HepG2 (cell line): ENCODE results near the gene ANO6. TPM values are rescaled to one million over a fixed set of nuclear protein-coding genes. Genes with fewer than 3 reads are reported as not detected.
A peak's percentile ranks its signal among the peaks of the same experiment; 100 is the strongest.

Experiments used
- ATF7-NPFF ChIP-seq: sonication (generic); formaldehyde crosslinking; IDR thresholded peaks from 2 replicates; pipeline ENCODE4 v1.8.1; 2023; ENCODE audit warnings: mild to moderate bottlenecking, low read depth, missing genetic modification reagents, moderate library complexity
- GLI4 ChIP-seq: sonication (generic); formaldehyde crosslinking; IDR thresholded peaks from 2 replicates; pipeline ENCODE4 v1.5.1; 2020; ENCODE audit warnings: missing genetic modification reagents, mild to moderate bottlenecking, moderate library complexity, borderline replicate concordance
- MAZ ChIP-seq, 2 experiments: sonication (generic) in 1 of 2; formaldehyde crosslinking in 1 of 2; IDR thresholded peaks; 2 replicates each; pipeline versions ENCODE4 v1.5.0 to v1.6.1; 2012 to 2020; ENCODE audit warnings: low read depth in 2 of 2, mild to moderate bottlenecking in 2 of 2, borderline replicate concordance in 1 of 2, improper control_type of control experiment in 1 of 2, low read length in 1 of 2, missing genetic modification reagents in 1 of 2, moderate library complexity in 1 of 2
- SIN3A ChIP-seq: IDR thresholded peaks from 2 replicates; pipeline ENCODE4 v1.6.1; 2011; ENCODE audit warnings: low read depth, mild to moderate bottlenecking, control low read depth, low read length, borderline replicate concordance
- SOX5 ChIP-seq: IDR thresholded peaks from 2 replicates; pipeline ENCODE4 v1.6.1; 2016; ENCODE audit warnings: borderline replicate concordance
- SP140L ChIP-seq: sonication (generic); formaldehyde crosslinking; IDR thresholded peaks from 2 replicates; pipeline ENCODE4 v1.4.0; 2020; ENCODE audit warnings: missing genetic modification reagents, borderline replicate concordance
- SP5 ChIP-seq: IDR thresholded peaks from 2 replicates; pipeline ENCODE4 v1.6.1; 2016; ENCODE audit warnings: low read depth, borderline replicate concordance
- TGIF2 ChIP-seq: IDR thresholded peaks from 2 replicates; pipeline ENCODE4 v1.6.1; 2016; ENCODE audit warnings: control low read depth, missing compliant biosample characterization
- ZMYM4 ChIP-seq: sonication (generic); formaldehyde crosslinking; IDR thresholded peaks from 2 replicates; pipeline ENCODE4 v1.8.1; 2023; ENCODE audit warnings: mild to moderate bottlenecking, missing genetic modification reagents
- ZNF180 ChIP-seq: sonication (generic); formaldehyde crosslinking; IDR thresholded peaks from 2 replicates; pipeline ENCODE4 v1.4.0; 2020; ENCODE audit warnings: low read depth, missing genetic modification reagents, borderline replicate concordance
- ZNF232 ChIP-seq: sonication (generic); formaldehyde crosslinking; IDR thresholded peaks from 2 replicates; pipeline ENCODE4 v1.4.0; 2020; ENCODE audit warnings: missing genetic modification reagents, borderline replicate concordance
- ZNF766 ChIP-seq: sonication (generic); formaldehyde crosslinking; IDR thresholded peaks from 2 replicates; pipeline ENCODE4 v1.5.0; 2020; ENCODE audit warnings: missing genetic modification reagents, borderline replicate concordance
- ZNF768 ChIP-seq: sonication (generic); formaldehyde crosslinking; IDR thresholded peaks from 2 replicates; pipeline ENCODE4 v1.4.0; 2020; ENCODE audit warnings: missing genetic modification reagents
- ZNF776 ChIP-seq: sonication (generic); formaldehyde crosslinking; IDR thresholded peaks from 2 replicates; pipeline ENCODE4 v1.4.0; 2020; ENCODE audit warnings: mild to moderate bottlenecking, missing genetic modification reagents
- polyA plus RNA-seq, 8 experiments: library from polyadenylated mRNA; depleted of rRNA in 3 of 8; stranded (reverse) in 7 of 8; unstranded in 1 of 8; fragments of >200 nt; fragmentation: Illumina TruSeq in 4 of 8; extraction: Trizol in 4 of 8; gene quantifications; 2 replicates each; pipeline versions ENCODE4 v1.2.1 to v1.2.3, GENCODE V29; 2011 to 2016; ENCODE audit warnings: low read depth in 4 of 8, missing spikeins in 1 of 8, mixed read lengths in 1 of 8; ENCODE audit not compliant: insufficient read depth in 1 of 8
- total RNA-seq, 5 experiments: library from RNA; depleted of rRNA; stranded (reverse); fragments of >200 nt; fragmentation: Illumina TruSeq; extraction: Trizol; gene quantifications; 2 replicates each; pipeline ENCODE4 v1.2.3, GENCODE V29; 2016; ENCODE audit warnings: low read depth in 1 of 5
- TF ChIP-seq, protein P1 (sequence below): sonication (generic); formaldehyde crosslinking; IDR thresholded peaks from 2 replicates; pipeline ENCODE4 v1.5.1; 2020; ENCODE audit warnings: mild to moderate bottlenecking, missing genetic modification reagents, moderate library complexity
- TF ChIP-seq, protein P2 (sequence below): IDR thresholded peaks from 2 replicates; pipeline ENCODE4 v1.6.1; 2016; ENCODE audit warnings: missing compliant biosample characterization, missing genetic modification reagents, borderline replicate concordance
- TF ChIP-seq, protein P3 (sequence below): fragments of 450-650 bp; IDR thresholded peaks from 2 replicates; pipeline ENCODE4 v1.6.1; 2017; ENCODE audit warnings: mild to moderate bottlenecking

ANO6 gene
- total and polyA plus RNA-seq, 2 of the 13 experiments (the other 11 are each of a cell fraction or from before 2014, with no cell fraction given): 37.8 to 57.1 TPM

DNA sequence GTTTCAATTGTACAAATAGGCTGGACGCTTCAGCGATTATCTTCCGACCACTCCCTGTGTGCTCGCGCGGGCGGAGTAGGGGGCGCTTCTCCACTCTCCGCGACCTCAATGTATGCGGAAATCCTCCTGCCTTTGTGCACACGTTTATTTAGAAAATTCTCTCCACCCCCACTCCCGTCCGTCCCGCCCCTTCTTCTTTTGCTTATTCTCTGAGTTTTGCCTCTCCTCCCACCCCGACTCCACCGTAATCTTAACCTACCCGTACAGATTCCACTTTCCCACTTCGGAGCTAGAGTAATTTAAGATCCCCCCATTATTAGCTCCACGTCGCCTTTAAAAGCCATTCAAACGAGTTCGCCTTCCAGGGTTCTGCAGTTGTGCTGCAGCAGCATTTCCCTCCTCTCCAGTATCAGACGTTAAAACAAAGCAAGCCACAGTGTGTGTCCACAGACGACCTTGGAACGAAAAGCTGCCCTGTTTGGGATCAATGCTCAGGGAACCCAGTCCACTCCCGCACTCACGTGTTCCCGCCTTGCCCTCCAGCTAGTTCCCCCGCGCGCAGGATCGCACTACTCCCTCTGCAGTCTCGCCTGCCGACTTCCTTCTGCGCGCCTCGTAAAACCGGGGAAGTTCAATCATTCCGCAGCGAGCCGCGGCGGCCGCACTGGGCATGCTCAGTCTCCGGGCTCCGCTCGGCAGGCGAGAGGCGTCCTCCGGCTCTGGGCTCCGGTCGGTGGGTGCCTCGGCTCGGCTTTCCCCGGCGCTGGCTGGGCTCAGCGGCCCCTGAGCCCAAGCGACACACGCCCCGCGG, at the start of gene ANO6 (continued):
- TF ChIP-seq, protein P1, sequence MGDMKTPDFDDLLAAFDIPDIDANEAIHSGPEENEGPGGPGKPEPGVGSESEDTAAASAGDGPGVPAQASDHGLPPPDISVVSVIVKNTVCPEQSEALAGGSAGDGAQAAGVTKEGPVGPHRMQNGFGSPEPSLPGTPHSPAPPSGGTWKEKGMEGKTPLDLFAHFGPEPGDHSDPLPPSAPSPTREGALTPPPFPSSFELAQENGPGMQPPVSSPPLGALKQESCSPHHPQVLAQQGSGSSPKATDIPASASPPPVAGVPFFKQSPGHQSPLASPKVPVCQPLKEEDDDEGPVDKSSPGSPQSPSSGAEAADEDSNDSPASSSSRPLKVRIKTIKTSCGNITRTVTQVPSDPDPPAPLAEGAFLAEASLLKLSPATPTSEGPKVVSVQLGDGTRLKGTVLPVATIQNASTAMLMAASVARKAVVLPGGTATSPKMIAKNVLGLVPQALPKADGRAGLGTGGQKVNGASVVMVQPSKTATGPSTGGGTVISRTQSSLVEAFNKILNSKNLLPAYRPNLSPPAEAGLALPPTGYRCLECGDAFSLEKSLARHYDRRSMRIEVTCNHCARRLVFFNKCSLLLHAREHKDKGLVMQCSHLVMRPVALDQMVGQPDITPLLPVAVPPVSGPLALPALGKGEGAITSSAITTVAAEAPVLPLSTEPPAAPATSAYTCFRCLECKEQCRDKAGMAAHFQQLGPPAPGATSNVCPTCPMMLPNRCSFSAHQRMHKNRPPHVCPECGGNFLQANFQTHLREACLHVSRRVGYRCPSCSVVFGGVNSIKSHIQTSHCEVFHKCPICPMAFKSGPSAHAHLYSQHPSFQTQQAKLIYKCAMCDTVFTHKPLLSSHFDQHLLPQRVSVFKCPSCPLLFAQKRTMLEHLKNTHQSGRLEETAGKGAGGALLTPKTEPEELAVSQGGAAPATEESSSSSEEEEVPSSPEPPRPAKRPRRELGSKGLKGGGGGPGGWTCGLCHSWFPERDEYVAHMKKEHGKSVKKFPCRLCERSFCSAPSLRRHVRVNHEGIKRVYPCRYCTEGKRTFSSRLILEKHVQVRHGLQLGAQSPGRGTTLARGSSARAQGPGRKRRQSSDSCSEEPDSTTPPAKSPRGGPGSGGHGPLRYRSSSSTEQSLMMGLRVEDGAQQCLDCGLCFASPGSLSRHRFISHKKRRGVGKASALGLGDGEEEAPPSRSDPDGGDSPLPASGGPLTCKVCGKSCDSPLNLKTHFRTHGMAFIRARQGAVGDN (CRISPR knock-in tag): peak; percentile 94
- TF ChIP-seq GLI4 (CRISPR knock-in tag): peak; percentile 46; the same call in 1 of the 2 replicates
- no peak for TF ChIP-seq ZNF232 (CRISPR knock-in tag)
- TF ChIP-seq TGIF2 (CRISPR knock-in tag): no peak
- peak; percentile 74; the same call in 1 of the 2 replicates for TF ChIP-seq SP5
- TF ChIP-seq ZMYM4 (CRISPR knock-in tag): peak; percentile 63; the same call in 1 of the 2 replicates
- TF ChIP-seq ATF7-NPFF: 0 out of 2 replicates have a peak, but pooled peaks have one; percentile 10
- TF ChIP-seq SIN3A: peak; percentile 70; the same call in 1 of the 2 replicates
- peak; percentile 76; the same call in 1 of the 2 replicates for TF ChIP-seq ZNF180
- TF ChIP-seq MAZ (IDR thresholded peaks at IDR 0.05; ENCODE audit: borderline replicate concordance, low read depth, low read length): peak; percentile 15; the same call in 1 of the 2 replicates
- TF ChIP-seq MAZ (CRISPR knock-in tag; IDR thresholded peaks at IDR 0.05; ENCODE audit: low read depth): peak; percentile 83
- peak; percentile 53; the same call in 1 of the 2 replicates for TF ChIP-seq ZNF766
- TF ChIP-seq, protein P2, sequence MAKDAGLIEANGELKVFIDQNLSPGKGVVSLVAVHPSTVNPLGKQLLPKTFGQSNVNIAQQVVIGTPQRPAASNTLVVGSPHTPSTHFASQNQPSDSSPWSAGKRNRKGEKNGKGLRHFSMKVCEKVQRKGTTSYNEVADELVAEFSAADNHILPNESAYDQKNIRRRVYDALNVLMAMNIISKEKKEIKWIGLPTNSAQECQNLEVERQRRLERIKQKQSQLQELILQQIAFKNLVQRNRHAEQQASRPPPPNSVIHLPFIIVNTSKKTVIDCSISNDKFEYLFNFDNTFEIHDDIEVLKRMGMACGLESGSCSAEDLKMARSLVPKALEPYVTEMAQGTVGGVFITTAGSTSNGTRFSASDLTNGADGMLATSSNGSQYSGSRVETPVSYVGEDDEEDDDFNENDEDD (CRISPR knock-in tag): peak; percentile 87
- TF ChIP-seq, protein P3, sequence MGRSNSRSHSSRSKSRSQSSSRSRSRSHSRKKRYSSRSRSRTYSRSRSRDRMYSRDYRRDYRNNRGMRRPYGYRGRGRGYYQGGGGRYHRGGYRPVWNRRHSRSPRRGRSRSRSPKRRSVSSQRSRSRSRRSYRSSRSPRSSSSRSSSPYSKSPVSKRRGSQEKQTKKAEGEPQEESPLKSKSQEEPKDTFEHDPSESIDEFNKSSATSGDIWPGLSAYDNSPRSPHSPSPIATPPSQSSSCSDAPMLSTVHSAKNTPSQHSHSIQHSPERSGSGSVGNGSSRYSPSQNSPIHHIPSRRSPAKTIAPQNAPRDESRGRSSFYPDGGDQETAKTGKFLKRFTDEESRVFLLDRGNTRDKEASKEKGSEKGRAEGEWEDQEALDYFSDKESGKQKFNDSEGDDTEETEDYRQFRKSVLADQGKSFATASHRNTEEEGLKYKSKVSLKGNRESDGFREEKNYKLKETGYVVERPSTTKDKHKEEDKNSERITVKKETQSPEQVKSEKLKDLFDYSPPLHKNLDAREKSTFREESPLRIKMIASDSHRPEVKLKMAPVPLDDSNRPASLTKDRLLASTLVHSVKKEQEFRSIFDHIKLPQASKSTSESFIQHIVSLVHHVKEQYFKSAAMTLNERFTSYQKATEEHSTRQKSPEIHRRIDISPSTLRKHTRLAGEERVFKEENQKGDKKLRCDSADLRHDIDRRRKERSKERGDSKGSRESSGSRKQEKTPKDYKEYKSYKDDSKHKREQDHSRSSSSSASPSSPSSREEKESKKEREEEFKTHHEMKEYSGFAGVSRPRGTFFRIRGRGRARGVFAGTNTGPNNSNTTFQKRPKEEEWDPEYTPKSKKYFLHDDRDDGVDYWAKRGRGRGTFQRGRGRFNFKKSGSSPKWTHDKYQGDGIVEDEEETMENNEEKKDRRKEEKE: no peak
- peak; percentile 9; the same call in 1 of the 2 replicates for TF ChIP-seq SOX5 (CRISPR knock-in tag)
- TF ChIP-seq SP140L: no peak; the same call in 1 of the 2 replicates
- TF ChIP-seq ZNF776 (CRISPR knock-in tag): peak; percentile 32
- TF ChIP-seq ZNF768 (CRISPR knock-in tag): peak; percentile 43
